Measurements from ENCODE around the gene TSHZ2. TPM values are rescaled to one million over a fixed set of nuclear protein-coding genes. Genes with fewer than 3 reads are reported as not detected.

TSHZ2 gene
- total RNA-seq, 1 donor = 3.6 TPM

DNA sequence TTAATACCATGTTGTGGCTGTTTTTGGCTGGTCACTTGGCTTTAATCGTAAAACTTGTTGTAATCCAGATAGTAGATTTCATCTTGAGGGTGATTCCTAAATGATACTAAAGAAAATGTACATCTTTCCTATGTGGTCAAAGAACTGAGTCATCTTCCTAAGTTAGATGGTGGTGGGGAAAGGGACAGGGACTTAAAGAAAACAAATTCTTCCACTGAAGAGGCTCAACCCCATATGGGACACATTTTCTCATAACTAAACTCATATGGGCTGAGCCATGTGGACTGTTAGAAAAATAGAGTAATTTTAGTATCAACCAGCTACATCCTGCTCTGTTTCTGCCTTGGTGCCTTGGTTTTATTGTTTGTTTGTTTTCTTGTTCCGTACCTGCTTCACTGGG, 155.8 kb downstream of the TSHZ2 start:
- no peaks in the 10 kb centered on the region for H3K36me3 ChIP-seq (ENCODE audit: insufficient read depth, low read length)
- H4K20me1 ChIP-seq (ENCODE audit: insufficient read depth, low read length) = no peaks in the 10 kb centered on the region
- no peaks in the 10 kb centered on the region for H3K4me1 ChIP-seq (ENCODE audit: insufficient read depth, low read length)
- no peaks in the 10 kb centered on the region for H3K27me3 ChIP-seq (ENCODE audit: insufficient read depth, low read length)
- no peak for DNase-seq (ENCODE audit: insufficient read length, low spot score, missing footprints)
- no peak overlapping the region for H3K27ac ChIP-seq (ENCODE audit: low read depth, low read length)
- H3K79me2 ChIP-seq (ENCODE audit: insufficient read depth, low read length) = no peaks in the 10 kb centered on the region
- no peak overlapping the region for H2AFZ ChIP-seq (ENCODE audit: low read length)
- H3K9me3 ChIP-seq (ENCODE audit: low read depth, low read length) = no peaks in the 10 kb centered on the region
- no peak for TF ChIP-seq CTCF (IDR thresholded peaks at IDR 0.05; ENCODE audit: extremely low read depth, low read depth, low read length)
- no peak overlapping the region for H3K4me2 ChIP-seq (ENCODE audit: insufficient read depth, low read length)
- H3K4me3 ChIP-seq (ENCODE audit: insufficient read depth, low read length) = no peak overlapping the region

DNA sequence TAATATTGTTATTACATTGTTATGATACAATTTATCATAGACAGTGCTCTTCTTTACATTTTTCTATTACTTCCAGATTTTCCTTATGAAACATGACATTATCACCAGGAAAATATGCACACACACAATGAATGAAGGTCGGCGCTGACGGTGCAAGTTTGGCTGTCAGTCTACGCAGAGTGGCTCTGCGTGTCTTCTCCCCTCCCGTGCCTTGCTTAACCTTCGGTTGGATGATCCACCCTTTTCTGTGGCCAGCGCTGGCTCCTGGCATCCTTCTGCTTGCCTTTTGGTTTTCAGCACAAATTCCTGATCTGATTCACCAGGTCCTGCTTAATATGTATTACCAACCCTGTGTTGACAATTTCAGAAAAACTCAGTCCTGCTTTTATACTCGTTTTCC, 157.4 kb downstream of the TSHZ2 start:
- Histone ChIP-seq H3K9me3 (ENCODE audit: low read depth, low read length) (no peaks in the 10 kb centered on the region), H3K27me3 (ENCODE audit: insufficient read depth, low read length) (no peaks in the 10 kb centered on the region), H3K27ac (ENCODE audit: low read depth, low read length) (no peak overlapping the region), H2AFZ (ENCODE audit: low read length) (no peak overlapping the region), H3K79me2 (ENCODE audit: insufficient read depth, low read length) (no peaks in the 10 kb centered on the region), H3K4me3 (ENCODE audit: insufficient read depth, low read length) (no peak overlapping the region), H3K4me2 (ENCODE audit: insufficient read depth, low read length) (no peak overlapping the region), H4K20me1 (ENCODE audit: insufficient read depth, low read length) (no peaks in the 10 kb centered on the region), H3K36me3 (ENCODE audit: insufficient read depth, low read length) (no peaks in the 10 kb centered on the region), H3K4me1 (ENCODE audit: insufficient read depth, low read length) (no peaks in the 10 kb centered on the region)
- no peak for DNase-seq (ENCODE audit: insufficient read length, low spot score, missing footprints)
- no peak for TF ChIP-seq CTCF (IDR thresholded peaks at IDR 0.05; ENCODE audit: extremely low read depth, low read depth, low read length)

GRCh38 chr20:53130795-53131194, 158.6 kb downstream of the TSHZ2 start:
- H3K27me3 ChIP-seq (ENCODE audit: insufficient read depth, low read length) = no peaks in the 10 kb centered on the region
- no peak for DNase-seq (ENCODE audit: insufficient read length, low spot score, missing footprints)
- no peaks in the 10 kb centered on the region for H3K9me3 ChIP-seq (ENCODE audit: low read depth, low read length)
- no peak overlapping the region for H3K27ac ChIP-seq (ENCODE audit: low read depth, low read length)
- no peak overlapping the region for H2AFZ ChIP-seq (ENCODE audit: low read length)
- H3K36me3 ChIP-seq (ENCODE audit: insufficient read depth, low read length) = no peaks in the 10 kb centered on the region
- H3K79me2 ChIP-seq (ENCODE audit: insufficient read depth, low read length) = no peaks in the 10 kb centered on the region
- TF ChIP-seq CTCF (IDR thresholded peaks at IDR 0.05; ENCODE audit: extremely low read depth, low read depth, low read length) = no peak
- no peak overlapping the region for H3K4me2 ChIP-seq (ENCODE audit: insufficient read depth, low read length)
- no peak overlapping the region for H3K4me3 ChIP-seq (ENCODE audit: insufficient read depth, low read length)
- H3K4me1 ChIP-seq (ENCODE audit: insufficient read depth, low read length) = no peaks in the 10 kb centered on the region
- H4K20me1 ChIP-seq (ENCODE audit: insufficient read depth, low read length) = no peaks in the 10 kb centered on the region

- TF ChIP-seq CTCF (IDR thresholded peaks at IDR 0.05; ENCODE audit: extremely low read depth, low read depth, low read length) = no peak
- DNase-seq (ENCODE audit: insufficient read length, low spot score, missing footprints) = no peak
- Histone ChIP-seq H3K4me2 (ENCODE audit: insufficient read depth, low read length) (no peak overlapping the region), H2AFZ (ENCODE audit: low read length) (no peak overlapping the region), H3K4me1 (ENCODE audit: insufficient read depth, low read length) (no peaks in the 10 kb centered on the region), H3K79me2 (ENCODE audit: insufficient read depth, low read length) (no peaks in the 10 kb centered on the region), H3K27me3 (ENCODE audit: insufficient read depth, low read length) (no peaks in the 10 kb centered on the region), H4K20me1 (ENCODE audit: insufficient read depth, low read length) (no peaks in the 10 kb centered on the region), H3K4me3 (ENCODE audit: insufficient read depth, low read length) (no peak overlapping the region), H3K36me3 (ENCODE audit: insufficient read depth, low read length) (no peaks in the 10 kb centered on the region), H3K27ac (ENCODE audit: low read depth, low read length) (no peak overlapping the region), H3K9me3 (ENCODE audit: low read depth, low read length) (no peaks in the 10 kb centered on the region)
These were observed 161.0 kb downstream of the TSHZ2 start for GRCh38 chr20:53133125-53133524.
